PFSK-1 (cell line): Measurements from ENCODE around the gene RANBP1.

Source experiments
- FOXP2 ChIP-seq: optimal IDR thresholded peaks from 2 replicates; pipeline ENCODE3; 2011; ENCODE audit warnings: borderline replicate concordance, control low read depth, inconsistent platforms; ENCODE audit not compliant: insufficient read depth; ENCODE audit errors: extremely low read length, extremely low read depth
- POLR2AphosphoS5 ChIP-seq: IDR thresholded peaks from 2 replicates; pipeline ENCODE4 v1.6.1; 2012; ENCODE audit warnings: low read depth, mild to moderate bottlenecking, control low read depth, low read length, moderate library complexity
- SIN3A ChIP-seq: IDR thresholded peaks from 2 replicates; pipeline ENCODE4 v1.6.1; 2012; ENCODE audit warnings: mild to moderate bottlenecking, low read length, moderate library complexity, borderline replicate concordance; ENCODE audit not compliant: insufficient read depth
- TAF1 ChIP-seq: IDR thresholded peaks from 2 replicates; pipeline ENCODE4 v1.6.1; 2012; ENCODE audit warnings: low read length, control low read depth, borderline replicate concordance; ENCODE audit not compliant: insufficient read depth
- TF ChIP-seq, protein P1 (sequence below), 2 experiments: IDR thresholded peaks; 2 replicates each; pipeline versions ENCODE4 v1.6.1 to v1.8.0; 2011 to 2012; ENCODE audit warnings: low read depth in 2 of 2, low read length in 2 of 2, control low read depth in 1 of 2, inconsistent platforms in 1 of 2, mild to moderate bottlenecking in 1 of 2, moderate library complexity in 1 of 2; ENCODE audit not compliant: insufficient read depth in 1 of 2

DNA sequence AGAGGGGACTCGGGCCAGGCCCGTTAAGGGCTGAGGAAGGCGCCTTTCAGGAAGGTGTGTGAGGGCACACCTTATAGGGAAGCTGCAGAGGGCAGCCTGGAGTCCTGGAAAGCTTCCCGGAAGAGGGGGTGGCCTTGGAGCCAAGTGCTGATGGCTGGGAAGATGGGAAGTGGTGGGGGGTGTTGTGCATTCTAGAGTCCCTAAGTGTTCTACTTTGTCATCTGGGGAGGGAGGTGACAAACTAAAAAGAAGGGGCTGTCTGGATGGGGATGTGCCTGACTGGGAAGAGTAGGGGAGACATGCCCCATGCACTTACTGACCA, 22.5 kb downstream of the RANBP1 start:
- no peak for TF ChIP-seq FOXP2
- TF ChIP-seq SIN3A, result no peak
- TF ChIP-seq POLR2AphosphoS5, result no peak
- TF ChIP-seq, protein P1, sequence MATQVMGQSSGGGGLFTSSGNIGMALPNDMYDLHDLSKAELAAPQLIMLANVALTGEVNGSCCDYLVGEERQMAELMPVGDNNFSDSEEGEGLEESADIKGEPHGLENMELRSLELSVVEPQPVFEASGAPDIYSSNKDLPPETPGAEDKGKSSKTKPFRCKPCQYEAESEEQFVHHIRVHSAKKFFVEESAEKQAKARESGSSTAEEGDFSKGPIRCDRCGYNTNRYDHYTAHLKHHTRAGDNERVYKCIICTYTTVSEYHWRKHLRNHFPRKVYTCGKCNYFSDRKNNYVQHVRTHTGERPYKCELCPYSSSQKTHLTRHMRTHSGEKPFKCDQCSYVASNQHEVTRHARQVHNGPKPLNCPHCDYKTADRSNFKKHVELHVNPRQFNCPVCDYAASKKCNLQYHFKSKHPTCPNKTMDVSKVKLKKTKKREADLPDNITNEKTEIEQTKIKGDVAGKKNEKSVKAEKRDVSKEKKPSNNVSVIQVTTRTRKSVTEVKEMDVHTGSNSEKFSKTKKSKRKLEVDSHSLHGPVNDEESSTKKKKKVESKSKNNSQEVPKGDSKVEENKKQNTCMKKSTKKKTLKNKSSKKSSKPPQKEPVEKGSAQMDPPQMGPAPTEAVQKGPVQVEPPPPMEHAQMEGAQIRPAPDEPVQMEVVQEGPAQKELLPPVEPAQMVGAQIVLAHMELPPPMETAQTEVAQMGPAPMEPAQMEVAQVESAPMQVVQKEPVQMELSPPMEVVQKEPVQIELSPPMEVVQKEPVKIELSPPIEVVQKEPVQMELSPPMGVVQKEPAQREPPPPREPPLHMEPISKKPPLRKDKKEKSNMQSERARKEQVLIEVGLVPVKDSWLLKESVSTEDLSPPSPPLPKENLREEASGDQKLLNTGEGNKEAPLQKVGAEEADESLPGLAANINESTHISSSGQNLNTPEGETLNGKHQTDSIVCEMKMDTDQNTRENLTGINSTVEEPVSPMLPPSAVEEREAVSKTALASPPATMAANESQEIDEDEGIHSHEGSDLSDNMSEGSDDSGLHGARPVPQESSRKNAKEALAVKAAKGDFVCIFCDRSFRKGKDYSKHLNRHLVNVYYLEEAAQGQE (IDR thresholded peaks at IDR 0.05; ENCODE audit: insufficient read depth in 1 of 2, low read depth in 2 of 2, low read length in 2 of 2), result no peak
- TF ChIP-seq TAF1, result no peak
